GM21423 (cell line): ENCODE results near the gene PISD.
"Not testable (repeated sequence)": the region's sequence is repeated elsewhere in the genome, so short reads cannot be mapped to it uniquely, and the experiment has no call there.

Experiments
- ATAC-seq: cut with Tn5 transposase; IDR thresholded peaks from one replicate; pipeline ENCODE4 v1.9.1; 2021; ENCODE audit warnings: mild to moderate bottlenecking, moderate library complexity; ENCODE audit not compliant: unreplicated experiment

PISD gene

DNA sequence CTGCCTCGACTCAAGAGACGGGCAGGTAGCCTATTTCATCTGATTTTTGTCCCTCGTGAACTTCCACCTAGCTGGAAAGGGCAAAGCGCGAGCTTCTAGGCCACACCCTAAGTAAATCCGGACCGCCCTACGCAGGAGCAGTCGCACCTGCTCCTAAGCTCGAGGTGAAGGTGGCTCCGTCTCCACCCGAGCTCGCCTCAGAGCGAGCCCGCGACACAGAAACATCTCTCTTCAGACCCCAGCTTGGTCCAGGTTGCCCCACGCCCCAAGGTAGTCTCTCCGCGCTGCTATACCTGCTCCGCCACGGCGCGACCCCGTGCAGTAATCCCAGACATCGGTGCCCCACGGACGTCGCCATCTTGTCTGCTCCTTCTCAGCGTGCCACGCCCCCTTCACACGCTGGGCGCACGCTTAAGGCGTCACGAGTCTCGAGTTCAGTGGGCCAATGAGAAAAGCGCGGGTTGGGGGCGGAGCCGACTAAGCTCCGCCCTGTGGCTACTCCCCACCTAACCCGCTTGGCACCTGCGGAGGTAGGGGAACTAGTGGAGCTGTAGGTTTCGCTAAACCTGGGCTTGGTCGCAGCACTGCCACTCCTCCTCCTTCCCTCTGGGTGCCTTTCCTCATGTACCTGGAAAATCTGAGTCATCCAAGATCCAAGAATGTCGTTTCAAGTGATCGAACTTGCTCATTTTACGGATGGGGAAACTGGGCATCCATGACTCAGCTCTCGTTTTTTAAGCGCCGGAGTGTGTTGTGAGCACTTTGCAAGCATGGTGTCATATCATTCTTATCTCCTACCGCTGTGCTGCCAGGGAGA lies at the start of gene PISD:
TSS of gene PISD (minus strand) at position 365 of the 817 bp plus-strand sequence. CDS start at position 358, 7 bp downstream.
- peak; percentile 87 for ATAC-seq

DNA sequence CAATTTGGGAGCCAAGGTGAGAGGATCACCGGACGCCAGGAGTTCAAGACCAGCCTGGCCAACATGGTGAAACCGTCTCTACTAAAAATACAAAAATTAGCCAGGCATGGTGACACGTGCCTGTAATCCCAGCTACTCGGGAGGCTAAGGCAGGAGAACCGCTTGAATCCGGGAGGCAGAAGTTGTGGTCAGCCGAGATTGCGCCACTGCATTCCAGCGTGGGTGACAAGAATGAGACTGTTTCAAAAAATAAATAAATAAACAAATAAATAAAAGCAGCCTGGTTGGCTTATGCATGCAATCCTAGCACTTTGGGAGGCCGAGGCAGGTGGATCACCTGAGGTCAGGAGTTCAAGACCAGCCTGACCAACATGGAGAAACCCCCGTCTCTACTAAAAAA lies 49.2 kb upstream of the PISD start:
- ATAC-seq: not testable (repeated sequence)

DNA sequence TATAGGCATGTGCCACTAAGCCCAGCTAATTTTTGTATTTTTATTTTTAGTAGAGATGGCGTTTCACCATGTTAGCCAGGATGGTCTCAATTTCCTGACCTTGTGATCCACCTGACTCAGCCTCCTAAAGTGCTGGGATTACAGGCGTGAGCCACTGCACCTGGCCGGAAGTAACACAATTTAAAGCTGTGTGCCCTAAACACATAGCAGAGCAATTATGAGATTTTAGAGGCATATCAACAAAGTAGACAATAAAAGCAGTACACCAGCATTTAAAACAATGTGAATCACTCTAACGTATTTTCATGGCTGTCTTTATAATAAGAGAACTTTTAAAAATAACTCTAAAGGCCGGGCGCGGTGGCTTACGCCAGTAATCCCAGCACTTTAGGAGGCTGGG lies 45.5 kb upstream of the PISD start:
- ATAC-seq: no peak

DNA sequence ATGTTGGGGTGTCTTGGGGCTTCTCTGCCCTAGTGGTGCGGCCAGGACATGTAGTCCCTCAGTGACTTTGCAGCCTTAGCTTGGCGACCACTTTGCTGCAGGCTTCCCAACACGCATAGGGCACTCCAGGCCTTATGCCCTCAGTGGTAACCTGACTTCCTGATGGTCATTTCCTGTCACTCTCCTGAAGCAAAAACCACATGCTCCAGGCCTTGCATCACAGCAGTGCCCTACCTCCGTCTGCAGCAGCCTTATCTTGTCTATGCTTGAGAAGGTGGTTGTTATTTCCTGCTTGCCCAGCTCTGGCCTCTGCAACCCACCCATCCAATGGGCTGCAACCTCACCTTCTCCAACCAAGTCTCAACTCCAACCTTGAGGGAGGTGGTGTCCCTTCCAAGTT lies 33.4 kb upstream of the PISD start:
- ATAC-seq: no peak

DNA sequence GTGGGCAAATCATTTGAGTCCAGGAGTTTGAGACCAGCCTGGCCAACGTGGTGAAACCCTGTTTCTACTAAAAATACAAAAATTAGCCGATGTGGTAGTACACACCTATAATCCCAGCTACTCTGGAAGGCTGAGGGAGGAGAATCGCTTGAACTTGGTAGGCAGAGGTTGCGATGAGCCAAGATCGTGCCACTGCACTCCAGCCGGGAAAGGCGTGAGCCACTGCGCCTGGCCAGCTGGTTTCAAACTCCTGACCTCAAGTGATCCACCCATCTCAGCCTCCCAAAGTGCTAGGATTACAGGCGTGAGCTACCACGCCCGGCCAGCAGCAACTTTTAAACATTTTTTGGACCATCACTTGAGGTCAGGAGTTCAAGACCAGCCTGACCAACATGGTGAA lies 32.0 kb upstream of the PISD start:
- ATAC-seq: not testable (repeated sequence)

DNA sequence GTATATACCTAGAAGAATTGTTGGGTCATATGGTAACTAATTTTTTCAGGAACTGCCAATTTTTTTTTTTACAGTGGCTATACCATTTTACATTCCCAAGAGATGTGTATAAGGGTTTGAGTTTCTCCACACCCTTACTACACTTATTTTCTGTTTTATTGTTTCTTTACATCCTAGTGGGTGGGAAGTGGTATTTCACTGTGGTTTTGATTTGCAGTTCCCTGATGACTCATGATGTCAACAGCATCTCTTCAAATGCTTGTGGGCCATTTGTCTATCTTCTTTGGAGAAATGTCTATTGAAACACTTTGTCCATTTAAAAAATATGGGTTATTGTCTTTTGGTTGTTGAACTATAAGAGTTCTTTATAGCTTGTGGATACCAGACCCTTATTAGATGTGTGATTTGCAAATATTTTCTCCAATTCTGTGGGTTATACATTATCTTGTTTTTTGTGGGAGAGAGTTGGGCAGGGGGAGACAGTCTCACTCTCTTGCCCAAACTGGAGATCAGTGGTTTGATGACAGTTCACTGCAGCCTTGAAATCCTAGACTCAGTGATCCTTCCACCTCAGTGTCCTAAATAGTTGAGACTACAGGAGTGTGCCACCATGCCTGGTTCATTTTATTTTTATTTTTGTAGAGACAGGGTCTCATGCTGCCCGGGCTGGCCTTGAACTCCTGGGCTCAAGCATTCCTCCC lies 30.3 kb upstream of the PISD start:
- ATAC-seq: no peak

DNA sequence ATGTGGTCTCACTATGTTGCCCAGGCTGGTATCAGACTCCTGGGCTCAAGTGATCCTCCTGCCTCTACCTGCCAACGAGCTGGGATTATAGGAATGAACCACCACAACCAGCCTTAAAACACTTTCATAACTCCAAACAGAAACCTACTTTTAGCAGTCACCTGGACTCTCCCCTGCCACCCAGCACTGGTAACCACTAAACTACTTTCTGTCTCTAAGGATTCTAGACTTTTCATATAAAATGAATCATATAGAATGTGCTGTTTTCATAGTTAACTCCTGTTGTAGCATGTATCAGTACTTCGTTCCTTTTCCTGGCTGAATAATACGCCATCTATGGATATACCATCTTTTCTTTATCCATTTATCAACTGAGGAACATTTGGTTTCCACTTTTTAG lies 29.4 kb upstream of the PISD start:
- no peak for ATAC-seq

DNA sequence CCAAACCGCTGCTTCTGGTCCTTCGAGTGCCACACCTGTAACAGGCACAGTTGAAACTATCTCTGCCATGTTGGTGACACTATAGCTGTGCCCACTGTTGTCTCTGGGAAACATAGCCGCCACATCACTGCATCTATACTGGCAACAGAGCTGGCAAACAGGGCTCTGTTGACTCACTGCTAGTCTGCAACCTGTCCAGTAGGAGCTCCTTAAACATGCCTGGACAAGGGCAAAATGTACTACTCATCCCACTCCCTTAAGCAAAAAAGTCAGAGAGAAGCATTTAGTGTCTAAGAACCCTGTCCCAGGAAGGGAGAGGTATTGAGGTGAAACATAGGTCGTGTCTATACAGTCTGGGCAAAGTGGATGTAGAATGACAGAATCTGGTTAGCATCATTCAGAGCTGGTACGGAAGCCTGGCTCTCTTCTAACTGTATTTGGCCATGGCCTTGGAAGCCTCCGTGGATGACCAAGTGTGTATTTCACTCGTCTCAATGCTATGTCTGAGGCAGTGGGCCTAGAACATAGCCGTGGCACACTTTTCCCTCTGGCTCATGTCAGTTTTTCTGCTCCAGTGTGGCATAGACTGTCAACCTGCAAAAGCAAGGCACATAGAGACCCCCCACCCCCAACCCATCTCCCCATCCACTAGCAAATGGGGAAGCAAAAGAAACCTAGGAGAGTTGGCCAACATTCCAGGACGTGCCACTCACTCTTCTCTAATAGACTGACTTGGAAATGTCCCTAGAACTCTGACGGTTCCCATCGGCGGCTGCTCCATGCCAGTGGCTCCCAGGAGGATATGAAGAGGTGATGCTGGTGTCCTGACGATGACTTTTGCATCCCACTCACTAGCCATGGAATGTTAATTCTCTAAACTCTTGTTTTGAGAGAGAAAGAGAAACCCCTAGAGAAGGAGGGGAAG lies 21.4 kb upstream of the PISD start:
- no peak for ATAC-seq

DNA sequence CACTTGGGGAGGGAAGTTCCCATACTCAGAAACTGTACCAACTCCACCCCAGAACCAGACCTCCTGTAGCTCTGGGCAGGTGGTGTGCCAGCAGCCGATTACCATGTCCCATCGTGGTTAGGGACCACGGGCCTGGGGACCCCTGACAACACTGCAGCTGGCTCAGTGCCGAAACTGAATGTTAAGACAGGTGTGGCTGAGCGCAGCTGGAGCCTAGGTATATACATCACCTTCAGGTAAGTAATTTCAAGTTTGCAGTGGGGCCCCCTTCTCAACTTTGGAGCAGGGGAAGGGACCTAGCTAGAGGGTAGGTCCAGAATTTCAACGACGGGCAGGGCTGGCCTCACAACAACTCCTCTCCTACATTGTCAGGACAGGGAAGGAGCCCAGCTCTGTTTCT lies 20.7 kb upstream of the PISD start:
- no peak for ATAC-seq

DNA sequence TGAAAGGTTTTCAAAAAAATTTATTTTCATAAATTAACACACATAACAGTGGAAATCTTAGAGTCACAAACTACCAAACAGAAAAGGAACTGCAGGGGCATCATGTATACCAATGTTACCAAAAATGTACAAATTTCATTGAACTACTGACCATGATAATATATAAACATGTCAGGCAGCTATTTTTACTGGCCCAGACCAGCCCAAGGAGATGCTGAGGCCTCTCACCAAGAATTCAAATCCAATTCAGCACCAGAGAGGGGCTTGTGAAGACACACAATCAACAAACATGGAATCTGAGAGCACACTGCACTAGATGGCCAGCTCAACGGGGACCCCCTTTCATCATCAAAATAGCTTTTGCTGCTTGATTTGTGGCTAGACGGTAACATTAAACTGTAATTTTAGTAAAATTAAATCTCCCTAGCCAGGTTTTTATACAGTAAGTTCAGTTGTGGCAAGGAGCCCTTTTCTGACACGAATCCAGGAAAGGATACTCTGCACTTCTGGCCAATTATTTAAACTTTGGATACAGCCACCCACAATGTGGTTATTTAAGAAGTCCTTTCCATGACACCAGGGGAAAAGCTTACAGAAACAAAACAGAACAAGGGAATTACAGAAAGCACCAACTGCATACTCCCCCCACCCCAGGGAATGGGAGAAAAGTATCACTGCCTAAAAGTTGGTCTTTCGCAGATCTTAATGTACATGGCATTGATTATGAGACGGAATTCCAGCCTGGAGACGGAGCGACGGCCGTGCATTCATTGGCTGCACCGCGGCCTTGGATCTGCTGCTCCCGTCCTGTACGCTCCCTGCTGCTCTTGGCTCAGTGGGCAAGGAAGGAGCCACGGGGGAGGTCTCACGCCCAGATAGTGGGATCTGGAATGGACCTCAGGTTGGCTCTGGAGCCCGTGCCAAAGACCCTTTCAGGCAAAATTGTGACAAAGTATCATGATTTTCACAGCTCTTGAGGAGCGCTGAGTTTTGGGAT lies 19.6 kb upstream of the PISD start:
- ATAC-seq: no peak

DNA sequence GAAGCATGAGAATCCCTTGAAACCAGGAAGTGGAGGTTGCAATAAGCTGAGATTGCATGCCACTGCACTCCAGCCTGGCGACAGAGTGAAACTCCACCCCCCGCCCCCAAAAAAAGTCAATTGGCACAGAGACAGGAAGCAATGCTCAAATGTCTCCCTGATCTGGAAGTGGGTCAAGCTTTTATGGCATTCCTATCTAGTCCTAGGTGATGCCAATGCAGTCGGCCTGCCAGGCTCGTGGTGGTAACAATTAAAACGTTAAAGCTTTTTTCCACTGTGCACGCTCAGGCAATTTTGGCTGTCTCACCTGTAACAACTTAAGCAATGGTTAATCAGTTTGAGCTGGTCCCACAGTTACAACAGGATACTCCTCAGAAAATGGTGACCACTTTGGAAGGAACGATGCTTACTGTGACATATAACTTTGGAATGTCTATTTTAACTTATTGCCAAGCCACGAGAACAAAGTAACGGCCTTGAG lies 18.9 kb upstream of the PISD start:
- ATAC-seq: no peak

DNA sequence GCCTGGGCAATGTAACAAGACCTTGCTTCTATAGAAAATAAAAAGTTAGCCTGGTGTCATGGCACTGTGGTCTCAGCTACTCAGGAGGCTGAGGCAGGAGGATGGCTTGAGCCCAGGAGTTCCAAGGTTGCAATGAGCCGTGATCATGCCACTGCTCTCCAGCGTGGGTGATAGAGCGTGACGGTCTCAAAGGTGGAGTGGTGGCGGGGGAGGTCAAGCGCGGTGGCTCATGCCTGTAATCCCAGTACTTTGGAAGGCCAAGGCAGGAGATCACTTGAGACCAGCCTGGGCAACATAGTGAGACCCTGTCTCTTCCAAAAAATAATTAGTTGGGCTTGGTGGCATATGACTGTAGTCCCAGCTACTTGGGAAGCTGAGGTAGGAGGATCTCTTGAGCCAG lies 16.7 kb upstream of the PISD start:
- ATAC-seq: no peak

DNA sequence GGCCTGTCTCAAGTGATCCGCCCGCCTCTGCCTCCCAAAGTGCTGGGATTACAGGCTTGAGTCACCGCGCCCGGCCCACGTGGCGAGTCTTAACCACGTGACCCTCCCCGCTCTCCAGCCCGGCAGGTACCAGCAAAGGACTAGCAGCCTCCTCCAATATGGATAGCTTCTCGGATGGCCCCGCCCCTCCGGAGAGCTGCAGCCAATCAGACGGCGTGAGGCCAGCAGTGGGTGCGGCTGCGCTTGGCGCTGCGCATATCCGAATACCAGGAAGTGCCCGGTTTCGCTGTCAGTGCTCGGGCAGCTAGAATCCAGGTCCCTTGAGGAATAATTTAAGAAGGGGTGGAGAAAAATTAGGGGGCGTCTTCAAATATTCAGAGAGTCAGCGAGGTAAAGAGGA lies 14.7 kb upstream of the PISD start:
- ATAC-seq: peak; percentile 96

DNA sequence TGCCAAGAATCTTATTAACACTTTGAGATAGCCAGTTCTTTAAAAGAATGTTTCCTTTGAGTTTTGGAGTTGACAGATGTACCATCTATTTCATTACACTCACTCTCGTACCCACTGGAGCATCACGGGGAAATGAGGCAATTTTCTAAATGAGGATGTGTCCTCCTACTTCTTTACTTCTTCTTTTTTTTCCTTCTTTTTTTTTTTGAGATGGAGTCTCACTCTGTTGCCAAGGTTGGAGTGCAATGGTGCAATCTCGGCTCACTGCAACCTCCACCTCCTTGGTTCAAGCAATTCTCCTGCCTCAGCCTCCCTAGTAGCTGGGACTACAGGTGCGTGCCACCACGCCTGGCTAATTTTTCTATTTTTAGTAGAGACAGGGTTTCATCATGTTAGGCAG lies 12.2 kb upstream of the PISD start:
- not testable (repeated sequence) for ATAC-seq

DNA sequence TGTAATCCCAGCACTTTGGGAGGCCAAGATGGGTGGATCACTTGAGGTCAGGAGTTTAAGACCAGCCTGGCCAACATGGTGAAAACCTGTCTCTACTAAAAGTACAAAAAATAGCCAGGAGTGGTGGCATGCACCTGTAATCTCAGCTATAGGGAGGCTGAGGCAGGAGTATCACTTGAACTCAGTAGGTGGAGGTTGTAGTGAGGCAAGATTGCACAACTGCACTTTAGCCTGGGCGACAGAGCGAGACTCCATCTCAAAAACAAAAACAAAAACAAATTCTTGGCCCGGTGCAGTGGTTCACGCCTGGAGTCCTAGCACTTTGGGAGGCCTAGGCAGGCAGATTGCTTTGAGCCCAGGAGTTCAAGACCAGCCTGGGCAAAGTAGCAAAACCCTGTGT lies 6.8 kb upstream of the PISD start:
- not testable (repeated sequence) for ATAC-seq

DNA sequence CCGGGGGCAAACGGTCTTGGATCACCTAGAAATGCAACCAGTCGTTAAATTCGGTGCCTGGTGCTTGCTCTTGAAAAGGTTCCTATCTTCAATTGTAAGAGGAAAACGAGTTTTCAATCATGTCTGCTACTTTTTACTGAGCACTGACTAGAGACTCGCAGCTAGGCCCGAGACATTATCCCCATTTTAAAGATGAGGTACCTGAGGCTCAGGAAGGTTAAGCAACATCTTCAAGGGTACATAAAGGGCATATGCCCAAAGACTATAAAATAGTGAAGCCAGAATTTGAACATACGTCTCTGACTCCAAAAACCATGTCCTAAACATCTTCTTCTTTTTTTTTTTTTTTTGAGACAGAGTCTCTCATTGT lies 638 bp upstream of the PISD start:
- no peak for ATAC-seq

DNA sequence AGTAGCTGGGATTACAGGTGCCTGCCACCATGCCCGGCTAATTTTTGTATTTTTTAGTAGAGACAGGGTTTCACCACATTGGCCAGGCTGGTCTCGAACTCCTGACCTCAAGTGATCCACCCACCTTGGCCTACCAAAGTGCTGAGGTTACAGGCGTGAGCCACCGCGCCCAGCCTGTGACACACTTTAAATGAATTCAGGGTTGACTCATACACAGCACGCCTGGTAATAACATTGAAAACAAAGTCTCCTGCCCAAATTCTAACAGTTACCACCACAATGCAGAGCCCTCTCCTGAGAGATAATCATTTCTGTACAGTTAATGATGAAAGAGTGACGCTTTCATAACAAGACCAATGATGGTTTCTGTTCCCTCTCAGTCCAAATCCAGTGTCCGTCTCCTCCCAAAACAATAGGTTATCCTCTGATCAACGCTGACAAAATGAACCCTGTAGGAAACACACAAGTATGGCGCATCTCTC lies 1.1 kb downstream of the PISD start:
- ATAC-seq: not testable (repeated sequence)

DNA sequence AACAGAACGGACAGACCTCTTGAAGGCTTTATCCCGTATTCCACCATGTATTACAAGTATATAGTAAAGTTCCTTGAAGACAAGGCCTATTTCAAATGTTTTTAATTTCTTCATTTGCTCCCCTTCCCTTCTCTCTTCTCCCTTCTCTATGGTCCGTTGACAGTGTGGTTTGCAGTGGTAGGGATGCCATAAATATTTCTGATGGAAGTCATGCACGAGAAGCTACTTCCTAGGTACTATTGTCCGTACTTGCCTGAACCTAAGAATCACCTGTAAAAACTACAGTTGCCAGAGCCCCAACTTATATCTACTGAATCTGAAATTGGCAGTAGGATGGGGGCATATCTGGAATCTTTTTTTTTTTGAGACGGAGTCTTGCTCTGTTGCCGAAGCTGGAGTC lies 2.8 kb downstream of the PISD start:
- no peak for ATAC-seq

DNA sequence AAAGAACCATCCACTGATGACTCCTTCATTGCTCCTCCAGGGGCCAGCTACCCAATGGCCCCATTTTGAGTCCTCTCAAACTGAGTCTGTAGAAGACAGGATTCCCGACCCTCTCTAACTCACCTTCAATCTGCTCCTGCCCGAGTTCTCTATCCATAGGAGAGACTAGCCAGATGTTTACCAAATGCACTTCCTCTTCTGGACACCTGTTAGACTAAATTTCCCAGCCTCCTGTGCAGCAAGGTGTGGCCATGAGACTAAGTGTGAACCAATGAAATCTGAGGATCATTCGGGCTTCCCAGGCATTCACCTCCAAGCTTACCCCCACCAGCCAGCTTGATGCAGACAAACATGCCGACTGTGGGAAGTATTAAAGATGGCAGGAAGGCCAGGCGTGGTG lies 7.6 kb downstream of the PISD start:
- no peak for ATAC-seq

DNA sequence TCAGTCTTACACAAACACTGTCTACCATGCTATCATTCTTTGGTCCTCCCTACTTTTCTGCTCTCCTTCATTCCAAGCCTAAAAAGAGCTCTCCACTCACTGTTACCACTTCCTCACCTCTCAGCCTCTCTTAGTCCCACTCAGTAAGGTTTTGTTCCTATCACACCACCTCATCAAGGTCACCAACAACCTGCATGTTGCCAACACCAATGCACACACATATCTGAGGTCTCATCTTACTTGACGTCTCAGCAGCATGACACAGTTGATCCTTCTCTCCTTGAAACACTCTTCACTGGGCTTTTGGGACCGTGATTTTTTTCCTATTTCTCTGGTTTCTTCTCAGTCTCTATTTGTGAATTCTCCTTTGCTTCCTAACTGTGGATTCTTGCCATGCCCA lies 8.1 kb downstream of the PISD start:
- ATAC-seq: no peak
